Heart right ventricle (tissue), 16 donors: Measurements from ENCODE around the gene MYO1E. TPM values are rescaled to one million over a fixed set of nuclear protein-coding genes. Genes with fewer than 3 reads are reported as not detected.

Experiments used
- ATAC-seq, 8 donors: fragments of 200-7000 bp; cut with Tn5 transposase; one replicate each; pipeline ENCODE4 v1.9.1; 2020; ENCODE audit warnings: mild to moderate bottlenecking in 8 of 8, moderate library complexity in 8 of 8, moderate number of reproducible peaks in 1 of 8
- DNase-seq, 2 donors: peaks; one replicate each; pipeline ENCODE4 v3.0.0-alpha.2; 2020
- H3K27ac ChIP-seq, 10 donors: fragments of 200-600 bp; sonication (generic) in 2 of 10; one replicate each; pipeline versions ENCODE4 v1.5.0 to v1.8.0; 2020 to 2022; ENCODE audit warnings: mild to moderate bottlenecking in 3 of 10
- H3K27me3 ChIP-seq, 7 donors: fragments of 200-600 bp; one replicate each; pipeline ENCODE4 v1.8.0; 2021 to 2022; ENCODE audit warnings: mild to moderate bottlenecking in 2 of 7
- H3K36me3 ChIP-seq, 9 donors: fragments of 200-600 bp; sonication (generic) in 1 of 9; one replicate each; pipeline versions ENCODE4 v1.5.0 to v1.8.0; 2020 to 2022; ENCODE audit warnings: mild to moderate bottlenecking in 2 of 9
- H3K4me1 ChIP-seq, 9 donors: fragments of 200-600 bp; sonication (generic) in 1 of 9; one replicate each; pipeline versions ENCODE4 v1.5.0 to v1.8.0; 2020 to 2022; ENCODE audit warnings: mild to moderate bottlenecking in 4 of 9
- H3K4me3 ChIP-seq, 10 donors: fragments of 200-600 bp; sonication (generic) in 2 of 10; one replicate each; pipeline versions ENCODE4 v1.5.0 to v1.8.0; 2020 to 2022; ENCODE audit warnings: mild to moderate bottlenecking in 7 of 10, moderate library complexity in 2 of 10
- H3K9me3 ChIP-seq, 11 donors: fragments of 200-600 bp in 10 of 11; sonication (generic) in 2 of 11; one replicate each; pipeline versions ENCODE4 v1.5.0 to v1.8.0; 2013 to 2022; ENCODE audit warnings: mild to moderate bottlenecking in 2 of 11, control low read depth in 1 of 11, moderate library complexity in 1 of 11
- WGBS, 2 donors: extraction: QIAGEN DNeasy Blood & Tissue Kit; methylation state at CpG; one replicate each; pipeline ENCODE4 v1.1.7; 2013; ENCODE audit warnings: inconsistent platforms in 1 of 2; 5-methylcytosine and 5-hydroxymethylcytosine counted together
- intact Hi-C, 10 donors: fragments of 100-400 bp; cut with DNase I; formaldehyde crosslinking; loops; one replicate each; pipeline versions ENCODE4 v1.11.1 to v1.14.2; 2022
- polyA plus RNA-seq, 2 donors: library from polyadenylated mRNA; stranded (reverse); fragments of 200-250 nt; gene quantifications; one replicate each; pipeline ENCODE4 v1.2.3, GENCODE V29; 2013
- total RNA-seq, 10 donors: library from RNA; stranded (reverse); fragmentation: NEBNext Ultra II Directional in 3 of 10; extraction: Animal tissue kit (Norgen Biotek cat#: 25700) in 3 of 10; gene quantifications; one replicate each; pipeline versions ENCODE4 v1.2.1 to v1.2.4, GENCODE V29; 2021 to 2023
- TF ChIP-seq, protein P1 (sequence below), 9 donors: fragments of 200-600 bp; sonication (generic) in 2 of 9; IDR thresholded peaks; one replicate each; pipeline versions ENCODE4 v1.5.0 to v1.8.0; 2021 to 2022; ENCODE audit warnings: antibody characterized with exemption in 9 of 9, mild to moderate bottlenecking in 5 of 9, moderate library complexity in 1 of 9
- donor health status: Arrhythmogenic right ventricular cardiomyopathy.
- donor health status: ischemic (EF 13 %, LVEDD 7.1; RV severe dilation, severe dysfunction).
- donor health status: healthy with polysubstance abuse.
- donor health status: DM: no; HTN: yes; CAD: no.
- donor health status: DM: no; HTN: no; CAD: no.
- donor health status: ischemic (EF 25% LVEDD 6.9; RV normal size, moderate dysfunction).
- donor health status: ischemic (EF 25% LVEDD 5.7; RV mildly dilated, moderate dysfunction).
- donor health status: healthy.
- donor health status: DM: yes; HTN: yes; CAD: no.
- donor health status: Ischemic cardiomyopathy.
- donor health status: ischemic (EF 35%, LVEDD 5.7; RV mildly dilated, moderate dysfunction).
- donor health status: nonischemic (EF 11% LVEDD 7.7; RV severe dilation, severe dysfunction).
- donor health status: DM: yes; HTN: yes; CAD: no.
- donor health status: PGD.
- donor health status: ischemic (EF 29% LVEDD 5.4; RV normal size, mild dysfunction).
- donor health status: nonischemic (EF 23%, LVEDD 6.1; RV moderate dilation, normal function).

The MYO1E gene
- total and polyA plus RNA-seq, 12 donors, result 9.3 to 75.3 (median 27.4) TPM

DNA sequence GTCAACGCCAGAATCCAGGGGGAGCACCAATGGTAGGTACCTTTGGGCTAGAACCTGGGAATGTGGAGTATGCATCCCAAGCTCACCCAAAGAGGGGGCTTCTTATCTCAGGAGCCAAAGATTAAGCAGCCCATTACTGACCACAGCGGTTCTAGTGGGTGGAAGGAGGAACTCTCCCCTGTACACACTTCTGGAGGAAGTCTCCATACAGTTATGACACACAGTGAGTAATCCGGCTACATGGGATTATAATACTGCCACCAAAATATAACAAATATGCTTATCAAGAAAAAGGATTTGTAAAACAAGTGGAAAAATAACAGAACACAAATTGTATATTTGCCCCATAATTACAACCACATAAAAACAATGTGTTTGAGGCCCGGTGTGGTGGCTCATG is 8.4 kb downstream of the MYO1E start:
- H3K36me3 ChIP-seq, result no peaks in the 10 kb centered on the region
- TF ChIP-seq, protein P1, sequence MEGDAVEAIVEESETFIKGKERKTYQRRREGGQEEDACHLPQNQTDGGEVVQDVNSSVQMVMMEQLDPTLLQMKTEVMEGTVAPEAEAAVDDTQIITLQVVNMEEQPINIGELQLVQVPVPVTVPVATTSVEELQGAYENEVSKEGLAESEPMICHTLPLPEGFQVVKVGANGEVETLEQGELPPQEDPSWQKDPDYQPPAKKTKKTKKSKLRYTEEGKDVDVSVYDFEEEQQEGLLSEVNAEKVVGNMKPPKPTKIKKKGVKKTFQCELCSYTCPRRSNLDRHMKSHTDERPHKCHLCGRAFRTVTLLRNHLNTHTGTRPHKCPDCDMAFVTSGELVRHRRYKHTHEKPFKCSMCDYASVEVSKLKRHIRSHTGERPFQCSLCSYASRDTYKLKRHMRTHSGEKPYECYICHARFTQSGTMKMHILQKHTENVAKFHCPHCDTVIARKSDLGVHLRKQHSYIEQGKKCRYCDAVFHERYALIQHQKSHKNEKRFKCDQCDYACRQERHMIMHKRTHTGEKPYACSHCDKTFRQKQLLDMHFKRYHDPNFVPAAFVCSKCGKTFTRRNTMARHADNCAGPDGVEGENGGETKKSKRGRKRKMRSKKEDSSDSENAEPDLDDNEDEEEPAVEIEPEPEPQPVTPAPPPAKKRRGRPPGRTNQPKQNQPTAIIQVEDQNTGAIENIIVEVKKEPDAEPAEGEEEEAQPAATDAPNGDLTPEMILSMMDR (IDR thresholded peaks at IDR 0.05), result no peak
- no peak overlapping the region for H3K27ac ChIP-seq
- no peaks in the 10 kb centered on the region for H3K9me3 ChIP-seq
- no peaks in the 10 kb centered on the region for H3K27me3 ChIP-seq
- intact Hi-C loops, result no loop called here
- DNase-seq, result no peak
- no peak overlapping the region for H3K4me3 ChIP-seq
- peaks cover 0 to 37% (median 9%) of the 10 kb centered on the region in 9 donors for H3K4me1 ChIP-seq
- ATAC-seq, result no peak
- WGBS, 2 donors, result 89 to 92% methylated on average over 4 of the region's 4 CpGs

DNA sequence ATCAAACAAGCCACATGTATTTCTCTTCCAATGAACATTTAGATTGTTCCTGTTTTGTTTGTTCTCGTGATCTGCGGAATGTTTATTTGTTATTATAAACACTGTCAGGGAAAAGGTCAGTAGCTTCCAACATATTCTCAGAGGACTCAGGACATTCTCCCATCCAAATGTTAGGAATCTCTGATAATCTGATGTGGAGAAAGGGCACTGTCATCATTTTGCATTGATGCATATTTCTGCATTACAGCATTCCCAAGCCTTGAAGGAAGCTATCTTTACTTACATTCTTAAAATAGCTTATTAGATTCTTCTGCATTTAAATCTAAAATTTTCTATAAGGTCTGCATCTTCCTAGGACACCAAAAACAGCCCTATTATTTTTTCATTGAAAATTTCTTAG is 10.3 kb downstream of the MYO1E start:
- Histone ChIP-seq H3K4me1 (peaks cover 0 to 34% (median 7%) of the 10 kb centered on the region in 9 donors), H3K9me3 (no peaks in the 10 kb centered on the region), H3K27me3 (no peaks in the 10 kb centered on the region), H3K27ac (no peak overlapping the region), H3K4me3 (no peak overlapping the region), H3K36me3 (peaks cover 0 to 6% (median 0%) of the 10 kb centered on the region in 9 donors)
- intact Hi-C loops, result no loop called here
- 64 to 95% methylated on average over 2 of the region's 2 CpGs for WGBS, 2 donors
- TF ChIP-seq, protein P1 (IDR thresholded peaks at IDR 0.05), result no peak
- ATAC-seq (no peak), DNase-seq (no peak)

DNA sequence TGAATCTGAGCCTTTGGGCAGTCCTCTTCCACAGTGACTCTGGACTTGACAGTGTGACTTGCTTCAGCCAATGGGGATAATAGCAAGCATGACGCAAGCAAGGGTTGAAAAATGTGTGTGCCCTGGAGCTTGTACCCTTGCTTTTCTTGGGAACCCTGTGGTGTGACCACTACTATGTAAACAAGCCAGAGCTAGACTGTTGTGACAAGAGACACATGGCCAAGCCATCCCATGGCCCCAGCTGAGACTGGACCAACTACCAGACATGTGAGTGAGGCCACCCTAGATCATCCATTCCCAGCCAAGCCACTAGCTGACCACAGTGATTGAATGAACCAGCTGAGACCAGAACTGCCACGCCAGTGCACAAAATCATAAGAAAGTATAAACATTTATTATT is 11.8 kb downstream of the MYO1E start:
- H3K4me3 ChIP-seq, result no peak overlapping the region
- 95 to 98% methylated on average over 2 of the region's 2 CpGs for WGBS, 2 donors
- no peak overlapping the region for H3K27ac ChIP-seq
- no peaks in the 10 kb centered on the region for H3K9me3 ChIP-seq
- no peak for ATAC-seq
- H3K4me1 ChIP-seq, result peaks cover 0 to 19% (median 1%) of the 10 kb centered on the region in 9 donors
- DNase-seq, result no peak
- no peaks in the 10 kb centered on the region for H3K27me3 ChIP-seq
- intact Hi-C loops, result no loop called here
- H3K36me3 ChIP-seq, result peaks cover 0 to 6% (median 0%) of the 10 kb centered on the region in 9 donors
- TF ChIP-seq, protein P1 (IDR thresholded peaks at IDR 0.05), result no peak

DNA sequence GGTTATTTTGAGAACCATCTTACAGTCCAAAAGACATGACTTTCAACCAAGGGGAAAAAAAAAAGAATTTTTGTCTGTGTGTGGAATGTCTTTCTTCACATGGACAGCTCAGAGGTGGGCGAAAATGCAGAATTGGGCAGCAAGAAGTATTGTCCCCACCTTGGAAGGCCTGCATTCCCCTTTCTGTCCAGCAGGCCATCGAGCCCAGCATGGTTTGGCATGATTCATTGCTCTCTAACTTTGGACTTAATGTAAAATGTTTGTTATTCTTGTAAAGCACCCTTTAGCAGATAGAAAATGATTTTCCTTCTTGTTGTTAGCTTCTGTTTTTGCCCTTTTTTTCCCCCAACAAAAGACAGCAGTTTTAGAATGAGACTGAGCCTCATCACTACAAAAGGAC is 12.4 kb downstream of the MYO1E start:
- Histone ChIP-seq H3K27ac (no peak overlapping the region), H3K36me3 (peaks cover 0 to 6% (median 0%) of the 10 kb centered on the region in 9 donors), H3K4me3 (no peak overlapping the region), H3K27me3 (no peaks in the 10 kb centered on the region), H3K4me1 (peaks cover 0 to 13% (median 0%) of the 10 kb centered on the region in 9 donors), H3K9me3 (no peaks in the 10 kb centered on the region)
- TF ChIP-seq, protein P1 (IDR thresholded peaks at IDR 0.05), result peak in 2 of 9 donors; percentile 15 to 18
- WGBS, 2 donors, result 93 to 95% methylated on average over 2 of the region's 2 CpGs
- intact Hi-C loops, result no loop called here
- DNase-seq, result no peak
- ATAC-seq, result no peak
